ENCODE results near the gene TMEM18. TPM values are rescaled to one million over a fixed set of nuclear protein-coding genes. Genes with fewer than 3 reads are reported as not detected.

TMEM18 gene
- total RNA-seq, 1 donor from 2014 or later: 34.6 TPM

DNA sequence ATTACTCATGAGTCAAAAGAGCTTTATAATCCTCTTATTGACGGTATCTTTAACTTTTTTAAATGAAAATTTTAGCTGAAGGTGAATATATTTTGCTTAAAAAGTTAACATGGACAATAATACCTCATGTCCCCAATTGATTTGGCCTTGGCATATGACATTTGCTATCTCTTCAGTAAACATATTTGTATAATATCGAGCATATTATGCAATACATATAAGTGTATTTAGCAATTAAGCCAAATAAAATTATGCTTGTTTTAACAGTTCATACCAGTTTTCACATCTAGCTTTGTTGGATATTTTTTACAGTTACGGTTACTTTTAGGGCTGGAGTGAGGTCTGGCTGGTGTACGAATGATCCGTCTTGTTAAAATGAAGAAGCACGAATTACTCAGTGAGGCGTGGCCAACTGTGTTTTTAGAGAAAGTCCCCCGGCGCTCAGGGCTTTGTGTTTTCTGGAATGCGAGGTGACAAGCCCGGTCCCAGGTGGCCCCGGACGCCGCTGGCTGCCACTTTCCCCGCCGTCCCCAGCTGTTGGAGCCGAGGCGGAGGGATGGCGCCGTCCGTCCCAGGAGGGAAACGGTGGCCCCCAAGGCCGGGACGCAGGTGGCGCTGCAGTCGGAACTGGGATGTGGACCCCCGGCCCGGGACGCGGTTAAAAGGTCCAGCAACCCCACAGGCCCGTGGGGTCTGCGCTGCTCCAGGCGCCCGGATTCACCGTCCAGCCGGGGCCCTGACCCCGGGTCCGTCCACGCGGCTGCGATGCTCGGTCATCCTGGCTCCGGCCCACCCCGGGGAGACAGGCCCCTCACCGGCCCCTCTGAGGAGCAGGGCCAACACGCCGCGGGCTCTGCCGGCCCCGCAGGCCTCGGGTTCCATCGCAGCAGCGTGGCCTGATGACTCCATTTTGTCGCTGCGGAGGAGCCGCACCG lies 41.3 kb downstream of the TMEM18 start:
- Mint-ChIP-seq H3K27ac (no peak overlapping the region), H3K9me3 (no peaks in the 10 kb centered on the region), H3K4me3 (peak overlapping the region; percentile 83), H3K36me3 (ENCODE audit: low read depth) (no peaks in the 10 kb centered on the region), H3K27me3 (no peaks in the 10 kb centered on the region), H3K4me1 (peaks cover 4% of the 10 kb centered on the region)
- CTCF ChIA-PET: interaction anchor here (0.6 to 5.2 kb wide), 9 partner anchors 9 to 483 kb away, joined by 3 to 42 read pairs (median 3); no protein-coding TSS in a partner anchor
- ATAC-seq (ENCODE audit: low read depth) (peak; percentile 25), DNase-seq (no peak)
- POLR2A ChIA-PET: no interaction called here
- TF ChIP-seq, protein P1, sequence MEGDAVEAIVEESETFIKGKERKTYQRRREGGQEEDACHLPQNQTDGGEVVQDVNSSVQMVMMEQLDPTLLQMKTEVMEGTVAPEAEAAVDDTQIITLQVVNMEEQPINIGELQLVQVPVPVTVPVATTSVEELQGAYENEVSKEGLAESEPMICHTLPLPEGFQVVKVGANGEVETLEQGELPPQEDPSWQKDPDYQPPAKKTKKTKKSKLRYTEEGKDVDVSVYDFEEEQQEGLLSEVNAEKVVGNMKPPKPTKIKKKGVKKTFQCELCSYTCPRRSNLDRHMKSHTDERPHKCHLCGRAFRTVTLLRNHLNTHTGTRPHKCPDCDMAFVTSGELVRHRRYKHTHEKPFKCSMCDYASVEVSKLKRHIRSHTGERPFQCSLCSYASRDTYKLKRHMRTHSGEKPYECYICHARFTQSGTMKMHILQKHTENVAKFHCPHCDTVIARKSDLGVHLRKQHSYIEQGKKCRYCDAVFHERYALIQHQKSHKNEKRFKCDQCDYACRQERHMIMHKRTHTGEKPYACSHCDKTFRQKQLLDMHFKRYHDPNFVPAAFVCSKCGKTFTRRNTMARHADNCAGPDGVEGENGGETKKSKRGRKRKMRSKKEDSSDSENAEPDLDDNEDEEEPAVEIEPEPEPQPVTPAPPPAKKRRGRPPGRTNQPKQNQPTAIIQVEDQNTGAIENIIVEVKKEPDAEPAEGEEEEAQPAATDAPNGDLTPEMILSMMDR (IDR thresholded peaks at IDR 0.05): no peak
- intact Hi-C loops (cut with micrococcal nuclease): loop anchor here (5.0 kb wide), 2 partner anchors 374 to 911 kb away; partner anchors contain the start of genes ACP1 and SH3YL1

DNA sequence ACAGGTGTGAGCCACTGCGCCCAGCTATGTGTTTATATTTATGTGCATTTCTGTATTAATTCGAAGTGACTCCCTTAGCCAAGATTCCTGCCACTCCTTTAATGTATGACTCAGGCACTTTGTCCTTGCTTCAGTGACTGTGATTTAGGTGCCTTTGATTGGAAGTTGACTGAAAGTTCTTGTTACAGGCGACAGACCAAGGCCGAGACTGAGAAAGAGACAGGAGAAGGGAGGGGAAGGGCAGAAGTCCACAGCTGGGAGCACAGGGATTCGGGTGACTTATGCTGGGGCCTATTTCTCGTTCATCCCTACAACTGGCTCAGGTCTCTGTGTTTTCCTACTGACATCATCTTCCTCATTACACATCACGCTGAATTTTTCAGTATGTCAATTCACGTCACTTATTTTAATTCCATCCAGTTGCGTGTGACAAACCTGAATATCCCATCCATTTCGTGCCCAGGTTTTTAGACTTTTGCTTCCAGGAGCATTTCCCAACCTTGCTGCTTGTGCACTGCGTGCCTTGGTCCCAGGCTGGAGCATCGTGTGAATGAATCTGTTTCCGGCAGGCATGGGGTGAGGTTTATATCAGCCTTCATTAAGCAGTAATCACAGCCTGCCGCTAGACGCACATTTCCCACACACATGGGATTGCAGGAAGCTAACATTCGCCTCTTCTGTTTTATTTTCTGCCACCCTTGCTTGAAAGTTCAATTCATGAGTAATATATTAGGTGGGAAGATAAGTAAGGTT lies 42.4 kb downstream of the TMEM18 start:
- TF ChIP-seq, protein P1 (IDR thresholded peaks at IDR 0.05): no peak
- ChIA-PET CTCF (interaction anchor here (4.0 to 5.2 kb wide), 2 partner anchors 105 to 387 kb away, joined by 38 to 42 read pairs; no protein-coding TSS in a partner anchor), POLR2A (no interaction called here)
- intact Hi-C loops (cut with micrococcal nuclease): loop anchor here (5.0 kb wide), 2 partner anchors 373 to 912 kb away; partner anchors contain the start of genes ACP1 and SH3YL1
- Mint-ChIP-seq H3K4me1 (peaks cover 4% of the 10 kb centered on the region), H3K36me3 (ENCODE audit: low read depth) (no peaks in the 10 kb centered on the region), H3K27ac (no peak overlapping the region), H3K4me3 (no peak overlapping the region), H3K9me3 (no peaks in the 10 kb centered on the region), H3K27me3 (no peaks in the 10 kb centered on the region)
- ATAC-seq (ENCODE audit: low read depth) (no peak), DNase-seq (no peak)

DNA sequence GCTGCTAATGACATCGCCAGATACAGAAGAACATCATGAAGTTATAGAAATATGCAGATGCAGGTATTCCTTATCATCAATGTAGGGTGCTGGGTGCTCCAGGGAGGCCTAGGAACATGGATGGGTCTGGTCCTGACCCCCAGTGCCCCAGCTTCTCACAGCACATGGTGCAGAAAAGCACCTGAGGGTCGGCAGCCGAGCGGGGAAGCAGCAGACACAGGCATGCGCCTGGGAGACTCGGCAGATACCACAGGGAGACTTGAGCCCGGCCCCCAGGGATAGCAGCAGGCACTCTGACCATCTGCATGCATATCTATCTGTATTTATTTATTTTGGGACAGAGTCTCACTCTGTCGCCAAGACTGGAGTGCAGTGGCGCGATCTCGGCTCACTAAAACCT lies 43.2 kb downstream of the TMEM18 start:
- ChIA-PET CTCF (interaction anchor here (1.1 to 5.2 kb wide), 2 partner anchors 104 to 389 kb away, joined by 3 to 38 read pairs; no protein-coding TSS in a partner anchor), POLR2A (no interaction called here)
- TF ChIP-seq, protein P1 (IDR thresholded peaks at IDR 0.05): no peak
- Mint-ChIP-seq H3K4me3 (no peak overlapping the region), H3K27ac (no peak overlapping the region), H3K4me1 (peaks cover 4% of the 10 kb centered on the region), H3K36me3 (ENCODE audit: low read depth) (no peaks in the 10 kb centered on the region), H3K9me3 (no peaks in the 10 kb centered on the region), H3K27me3 (no peaks in the 10 kb centered on the region)
- DNase-seq (no peak), ATAC-seq (ENCODE audit: low read depth) (no peak)
- intact Hi-C loops (cut with micrococcal nuclease): no loop called here

DNA sequence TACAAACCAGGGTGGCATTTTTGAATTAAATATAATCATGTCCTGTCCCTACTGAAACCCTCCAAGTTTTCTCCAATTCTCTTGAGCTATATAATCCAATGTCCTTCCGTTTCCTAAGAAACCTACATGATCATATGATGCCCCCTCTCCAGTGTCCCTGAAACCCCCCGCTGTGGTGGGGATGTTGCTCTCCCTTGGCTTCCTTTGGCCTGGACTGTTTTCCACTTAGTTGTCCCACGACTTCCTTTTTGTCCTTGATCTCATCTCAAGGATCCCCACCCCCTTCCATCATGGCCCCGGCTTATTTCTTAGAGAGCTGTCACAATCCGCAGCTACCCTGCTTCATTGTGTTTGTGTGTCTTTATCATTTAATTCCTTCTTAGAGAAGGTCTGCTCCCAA lies 43.8 kb downstream of the TMEM18 start:
- H3K27ac Mint-ChIP-seq: no peak overlapping the region
- intact Hi-C loops (cut with micrococcal nuclease): no loop called here

More for the DNA sequence above, 43.8 kb downstream of the TMEM18 start:
- ChIA-PET CTCF (interaction anchor here (1.1 to 5.2 kb wide), 2 partner anchors 103 to 388 kb away, joined by 3 to 38 read pairs; no protein-coding TSS in a partner anchor), POLR2A (no interaction called here)
- Mint-ChIP-seq H3K27me3 (peaks cover under 1% of the 10 kb centered on the region), H3K9me3 (no peaks in the 10 kb centered on the region), H3K36me3 (ENCODE audit: low read depth) (no peaks in the 10 kb centered on the region), H3K4me3 (no peak overlapping the region), H3K4me1 (peaks cover 4% of the 10 kb centered on the region)
- TF ChIP-seq, protein P1 (IDR thresholded peaks at IDR 0.05): no peak
- DNase-seq: no peak
- no peak for ATAC-seq (ENCODE audit: low read depth)
